Left ventricle myocardium superior (tissue), 1 donor: Measurements from ENCODE around the gene FCGR3B. TPM values are rescaled to one million over a fixed set of nuclear protein-coding genes. Genes with fewer than 3 reads are reported as not detected.
"Not testable (repeated sequence)": the region's sequence is repeated elsewhere in the genome, so short reads cannot be mapped to it uniquely, and the experiment has no call there.

Experiments used
- ATAC-seq: fragments of 200-7000 bp; cut with Tn5 transposase; one replicate; pipeline ENCODE4 v1.9.1; 2020; ENCODE audit warnings: mild to moderate bottlenecking, moderate library complexity
- DNase-seq: peaks from one replicate; pipeline ENCODE4 v3.0.0-alpha.2; 2020
- intact Hi-C: fragments of 100-400 bp; cut with micrococcal nuclease; formaldehyde crosslinking; loops from one replicate; pipeline ENCODE4 v1.11.0; 2022
- total RNA-seq: library from RNA; stranded (reverse); fragmentation: NEBNext Ultra II Directional; extraction: Animal tissue kit (Norgen Biotek cat#: 25700); gene quantifications from one replicate; pipeline ENCODE4 v1.2.1, GENCODE V29; 2021
- donor health status: DM: no; HTN: yes; CAD: no; lungs with severe emphysema.

The FCGR3B gene
- total RNA-seq, 1 donor from 2014 or later = 3.3 TPM

DNA sequence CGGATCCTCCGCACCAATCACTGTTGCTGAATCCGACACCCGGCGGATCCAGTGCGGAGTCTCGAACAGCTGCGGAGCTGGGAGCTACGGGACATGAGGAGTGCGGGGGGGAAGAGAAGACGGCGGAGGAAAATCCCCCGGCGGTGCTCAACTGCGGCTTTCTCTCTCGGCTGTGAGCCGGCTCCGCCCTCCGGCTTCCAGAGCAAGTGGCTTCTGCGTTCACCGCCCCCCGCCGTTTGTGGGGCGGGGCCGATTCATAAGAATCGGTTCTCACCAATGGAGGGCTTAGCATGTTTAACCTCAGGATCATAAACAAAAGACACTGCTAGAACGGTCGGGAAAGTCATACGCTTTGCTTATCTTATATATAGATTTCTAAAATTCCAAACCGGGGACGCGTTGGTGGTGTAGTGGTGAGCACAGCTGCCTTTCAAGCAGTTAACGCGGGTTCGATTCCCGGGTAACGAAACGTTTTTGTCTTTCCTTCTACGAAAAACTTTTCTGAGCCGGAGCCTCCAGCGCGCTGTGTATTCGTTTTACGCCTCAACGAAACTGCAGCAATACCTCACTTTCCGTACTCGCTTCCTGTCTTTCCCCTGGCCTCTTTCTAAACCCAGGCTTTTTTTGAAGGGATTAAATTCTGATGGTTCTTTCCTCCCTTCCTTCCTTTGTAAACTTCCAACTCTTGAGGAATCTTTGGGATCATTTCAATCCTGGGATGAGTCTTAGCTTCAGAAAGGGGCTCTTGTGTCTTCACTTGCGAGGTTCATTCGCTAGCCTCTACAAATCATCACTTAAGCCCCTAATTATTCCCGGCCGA, 18.4 kb downstream of the FCGR3B start:
- ATAC-seq (peak; percentile 97), DNase-seq (peak; percentile 95)
- intact Hi-C loops = not testable (repeated sequence)

DNA sequence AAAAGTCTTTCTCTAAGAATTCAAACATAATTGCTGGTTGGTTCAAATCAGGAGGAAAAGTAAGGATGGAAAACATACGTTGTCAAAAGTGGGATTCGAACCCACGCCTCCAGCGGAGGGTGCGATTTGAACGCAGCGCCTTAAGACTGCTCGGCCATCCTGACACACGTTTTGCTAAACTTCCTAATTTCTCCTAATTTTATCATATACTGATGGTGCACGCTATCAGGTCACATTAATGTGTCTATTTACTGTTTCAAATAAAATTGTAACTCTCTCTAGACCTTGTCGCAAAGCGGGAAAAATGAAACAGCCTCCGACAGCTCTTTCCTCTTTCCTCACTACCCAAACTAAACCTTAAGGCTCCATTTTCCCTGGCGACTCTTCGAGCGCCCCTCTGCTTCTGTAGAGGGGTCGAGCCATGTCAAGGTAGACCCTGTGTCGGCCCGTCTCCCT, 19.1 kb downstream of the FCGR3B start:
- DNase-seq, intact Hi-C loops, ATAC-seq: not testable (repeated sequence)

DNA sequence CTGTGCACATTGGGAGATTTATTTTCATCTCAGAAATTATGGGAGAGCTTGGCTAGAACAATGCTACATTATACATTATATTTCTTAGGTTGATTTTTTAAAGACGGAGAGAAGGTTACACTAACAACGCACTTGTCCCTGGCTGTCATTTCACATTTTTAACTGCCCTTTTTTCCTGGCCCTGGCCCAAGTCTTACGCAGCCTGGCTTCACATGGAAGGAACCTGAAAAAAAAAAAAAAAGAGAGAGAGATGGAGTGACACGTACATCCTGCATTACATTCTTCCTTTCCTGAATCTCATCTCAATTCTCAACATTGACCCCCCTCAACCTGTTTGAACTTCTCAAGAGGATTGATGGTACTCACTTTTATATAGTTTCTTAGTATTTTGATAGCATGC, 20.8 kb downstream of the FCGR3B start:
- intact Hi-C loops, ATAC-seq, DNase-seq: not testable (repeated sequence)

DNA sequence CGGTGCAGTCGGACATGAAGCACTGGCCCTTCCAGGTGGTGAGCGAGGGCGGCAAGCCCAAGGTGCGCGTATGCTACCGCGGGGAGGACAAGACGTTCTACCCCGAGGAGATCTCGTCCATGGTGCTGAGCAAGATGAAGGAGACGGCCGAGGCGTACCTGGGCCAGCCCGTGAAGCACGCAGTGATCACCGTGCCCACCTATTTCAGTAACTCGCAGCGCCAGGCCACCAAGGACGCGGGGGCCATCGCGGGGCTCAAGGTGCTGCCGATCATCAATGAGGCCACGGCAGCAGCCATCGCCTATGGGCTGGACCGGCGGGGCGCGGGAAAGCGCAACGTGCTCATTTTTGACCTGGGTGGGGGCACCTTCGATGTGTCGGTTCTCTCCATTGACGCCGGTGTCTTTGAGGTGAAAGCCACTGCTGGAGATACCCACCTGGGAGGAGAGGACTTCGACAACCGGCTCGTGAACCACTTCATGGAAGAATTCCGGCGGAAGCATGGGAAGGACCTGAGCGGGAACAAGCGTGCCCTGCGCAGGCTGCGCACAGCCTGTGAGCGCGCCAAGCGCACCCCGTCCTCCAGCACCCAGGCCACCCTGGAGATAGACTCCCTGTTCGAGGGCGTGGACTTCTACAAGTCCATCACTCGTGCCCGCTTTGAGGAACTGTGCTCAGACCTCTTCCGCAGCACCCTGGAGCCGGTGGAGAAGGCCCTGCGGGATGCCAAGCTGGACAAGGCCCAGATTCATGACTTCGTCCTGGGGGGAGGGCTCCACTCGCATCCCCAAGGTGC, 24.2 kb downstream of the FCGR3B start:
- intact Hi-C loops, DNase-seq, ATAC-seq: not testable (repeated sequence)

DNA sequence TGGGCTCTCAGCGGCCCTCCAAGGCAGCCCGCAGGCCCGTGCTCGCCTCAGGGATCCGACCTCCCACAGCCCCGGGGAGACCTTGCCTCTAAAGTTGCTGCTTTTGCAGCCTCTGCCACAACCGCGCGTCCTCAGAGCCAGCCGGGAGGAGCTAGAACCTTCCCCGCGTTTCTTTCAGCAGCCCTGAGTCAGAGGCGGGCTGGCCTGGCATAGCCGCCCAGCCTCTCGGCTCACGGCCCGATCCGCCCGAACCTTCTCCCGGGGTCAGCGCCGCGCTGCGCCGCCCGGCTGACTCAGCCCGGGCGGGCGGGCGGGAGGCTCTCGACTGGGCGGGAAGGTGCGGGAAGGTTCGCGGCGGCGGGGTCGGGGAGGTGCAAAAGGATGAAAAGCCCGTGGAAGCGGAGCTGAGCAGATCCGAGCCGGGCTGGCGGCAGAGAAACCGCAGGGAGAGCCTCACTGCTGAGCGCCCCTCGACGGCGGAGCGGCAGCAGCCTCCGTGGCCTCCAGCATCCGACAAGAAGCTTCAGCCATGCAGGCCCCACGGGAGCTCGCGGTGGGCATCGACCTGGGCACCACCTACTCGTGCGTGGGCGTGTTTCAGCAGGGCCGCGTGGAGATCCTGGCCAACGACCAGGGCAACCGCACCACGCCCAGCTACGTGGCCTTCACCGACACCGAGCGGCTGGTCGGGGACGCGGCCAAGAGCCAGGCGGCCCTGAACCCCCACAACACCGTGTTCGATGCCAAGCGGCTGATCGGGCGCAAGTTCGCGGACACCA, 25.0 kb downstream of the FCGR3B start:
- peak; percentile 83 for ATAC-seq
- intact Hi-C loops = not testable (repeated sequence)
- DNase-seq = peak; percentile 56

DNA sequence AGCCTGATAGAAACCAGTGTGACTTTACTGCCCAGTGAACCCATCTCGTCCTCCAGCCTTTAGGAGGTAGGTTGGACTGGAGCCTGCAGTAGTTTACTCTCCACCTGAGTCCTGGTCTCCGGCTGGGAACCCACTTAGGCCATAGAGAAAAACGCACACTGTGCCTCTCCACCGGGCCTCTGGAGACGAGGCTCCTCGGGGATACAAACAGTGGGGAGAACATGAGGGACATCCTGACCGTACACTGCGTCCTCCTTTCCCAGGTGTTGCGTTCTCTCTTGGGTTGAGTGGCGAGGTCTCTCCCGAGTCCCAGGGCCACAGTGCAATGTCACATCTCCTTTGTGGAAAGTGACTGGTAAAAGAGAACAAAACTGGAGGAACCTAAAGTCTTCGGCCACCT, 26.0 kb downstream of the FCGR3B start:
- intact Hi-C loops, ATAC-seq, DNase-seq: not testable (repeated sequence)

DNA sequence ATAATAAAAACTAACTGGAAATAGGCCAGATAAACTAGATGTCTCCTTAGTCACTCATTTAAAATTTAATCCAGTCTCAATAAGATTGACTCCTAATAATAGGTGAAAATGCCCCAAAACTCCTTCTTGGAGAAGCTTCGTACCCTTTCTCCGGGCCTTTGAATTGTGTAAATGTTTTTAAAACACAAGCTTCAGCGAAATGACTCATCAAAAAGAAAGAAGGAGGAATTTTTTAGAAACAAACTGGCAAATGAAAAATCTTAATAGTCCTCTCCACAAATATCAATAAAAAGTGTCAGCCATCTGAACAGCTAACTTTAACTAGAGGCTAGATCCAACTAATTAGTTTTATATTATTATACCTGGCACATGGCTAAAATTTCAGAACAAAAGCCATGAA, 33.9 kb downstream of the FCGR3B start:
- DNase-seq, intact Hi-C loops, ATAC-seq: not testable (repeated sequence)

DNA sequence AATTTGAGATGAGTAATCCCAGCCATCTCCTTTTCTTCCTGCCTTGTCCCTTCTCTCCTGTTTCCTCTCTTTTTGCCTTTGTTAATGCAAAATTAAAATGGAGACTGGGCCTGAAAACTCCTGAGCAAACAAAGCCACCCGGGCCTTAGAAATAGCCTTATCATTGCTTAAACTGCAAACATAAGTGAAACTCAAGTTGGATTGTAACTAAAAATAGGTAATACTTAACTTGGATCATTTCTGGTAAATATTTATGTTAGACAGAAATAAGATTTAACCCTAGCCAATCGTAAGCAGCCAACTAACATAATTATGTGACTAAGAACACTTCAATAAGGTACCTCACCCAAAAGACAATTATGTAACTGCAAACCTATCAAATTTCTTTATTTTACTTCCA, 35.4 kb downstream of the FCGR3B start:
- ATAC-seq, DNase-seq, intact Hi-C loops: not testable (repeated sequence)

DNA sequence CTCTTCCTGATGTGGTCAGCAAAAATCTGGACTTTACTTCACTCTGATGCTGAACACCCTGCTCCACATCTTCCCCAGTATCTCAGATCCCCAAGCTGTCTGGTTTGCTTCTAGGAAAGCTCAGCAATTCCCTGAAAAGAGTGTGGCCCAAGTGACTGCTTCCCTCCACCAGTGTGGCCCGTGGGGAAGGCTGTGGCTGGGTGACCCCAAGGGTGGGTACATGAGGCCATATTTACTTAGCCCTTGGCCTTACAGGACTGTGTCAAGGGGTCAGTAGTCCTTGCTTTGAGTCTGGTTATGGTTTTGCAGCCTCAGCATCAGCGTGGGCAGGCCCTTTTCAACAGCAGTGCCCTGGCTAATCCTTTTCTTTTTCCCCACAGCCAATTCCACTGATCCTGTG, 35.8 kb downstream of the FCGR3B start:
- intact Hi-C loops, DNase-seq: not testable (repeated sequence)
- ATAC-seq = peak; percentile 24

DNA sequence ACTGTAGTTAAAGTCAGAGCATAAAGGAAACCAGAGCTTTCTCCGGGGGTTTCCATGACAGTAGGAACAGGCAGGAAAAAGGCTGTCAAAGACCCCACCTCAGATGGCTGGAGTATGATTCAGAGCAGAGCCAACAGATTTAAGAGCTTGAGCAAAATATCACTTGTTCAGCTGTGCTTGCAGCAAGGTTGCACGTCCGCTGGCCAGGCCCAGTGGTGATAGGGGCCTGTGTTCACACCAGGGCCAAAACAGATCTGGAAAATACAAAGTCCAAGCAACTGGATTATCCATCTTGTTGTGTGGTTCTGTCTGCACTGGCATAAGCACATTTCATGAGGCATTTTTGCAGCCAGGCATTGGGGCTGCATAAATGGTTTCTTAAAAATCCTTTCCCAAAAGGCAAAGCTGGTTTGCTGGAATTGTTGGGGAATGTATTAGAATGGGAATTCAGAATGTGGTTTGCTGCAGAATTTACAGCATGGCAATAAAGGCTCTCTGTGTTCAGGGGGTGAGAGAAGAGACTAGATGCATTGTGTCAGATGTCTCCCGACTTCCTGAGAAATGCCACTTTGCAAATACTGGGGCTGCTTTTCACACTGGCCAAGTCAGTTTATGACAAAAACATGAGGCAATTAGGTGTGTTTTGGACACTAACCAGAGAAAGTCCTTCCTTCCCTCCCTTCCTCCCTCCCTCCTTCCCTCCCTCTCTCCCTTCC, 36.5 kb downstream of the FCGR3B start:
- peak; percentile 25 for ATAC-seq
- DNase-seq, intact Hi-C loops: not testable (repeated sequence)

DNA sequence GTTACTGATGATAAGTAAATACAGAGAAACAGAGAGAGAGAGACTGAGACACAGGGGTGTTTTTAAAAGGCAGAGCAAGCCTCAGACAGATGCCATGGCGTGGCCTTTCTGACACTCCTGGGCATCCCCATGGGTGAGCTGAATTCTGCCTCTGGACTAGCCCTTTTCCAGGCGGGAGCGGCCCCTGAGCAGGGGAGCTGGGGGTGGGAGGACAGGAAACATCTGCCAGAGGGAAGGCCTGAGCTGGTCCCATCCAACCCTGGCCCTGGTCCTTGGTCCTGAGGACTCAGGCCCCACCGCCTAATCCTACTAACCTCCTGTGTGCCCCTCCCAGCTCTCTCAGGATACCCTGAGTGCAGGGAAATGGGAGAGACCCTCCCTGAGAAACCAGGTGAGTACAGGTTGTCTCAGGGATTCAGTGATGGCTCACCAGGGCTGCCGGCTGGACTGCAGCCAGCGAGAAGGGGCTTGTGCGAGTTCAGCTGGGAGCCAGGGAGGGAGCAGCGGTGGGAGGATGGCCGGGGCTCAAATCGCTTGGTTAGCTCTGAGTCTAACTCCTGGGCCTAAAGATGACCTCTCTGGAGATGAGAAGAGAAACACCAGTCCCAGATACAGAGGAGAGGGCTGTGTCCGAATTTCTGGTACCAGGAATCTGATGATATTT, 37.8 kb downstream of the FCGR3B start:
- intact Hi-C loops, ATAC-seq: not testable (repeated sequence)

DNA sequence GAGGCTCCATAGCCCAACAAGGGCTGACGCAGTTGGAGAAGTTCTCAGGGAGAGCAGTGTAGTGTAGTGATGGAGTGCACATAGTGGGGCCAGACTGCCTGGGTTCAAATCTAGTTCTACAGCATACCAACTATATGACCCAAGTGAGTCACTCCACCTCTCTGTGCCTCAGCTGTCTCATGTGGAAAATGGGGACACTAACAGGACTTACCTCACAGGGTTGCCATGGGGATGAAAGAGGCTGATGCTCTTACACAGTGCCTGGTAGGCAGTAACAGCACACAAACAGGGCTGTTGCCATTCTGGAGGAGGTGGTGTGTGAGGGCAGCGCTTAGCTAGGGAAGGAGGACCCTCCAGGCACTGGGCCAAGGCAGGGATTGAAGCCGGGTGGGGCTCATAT, 38.4 kb downstream of the FCGR3B start:
- DNase-seq, intact Hi-C loops, ATAC-seq: not testable (repeated sequence)

More for the DNA sequence above, 37.8 kb downstream of the FCGR3B start:
- not testable (repeated sequence) for DNase-seq

DNA sequence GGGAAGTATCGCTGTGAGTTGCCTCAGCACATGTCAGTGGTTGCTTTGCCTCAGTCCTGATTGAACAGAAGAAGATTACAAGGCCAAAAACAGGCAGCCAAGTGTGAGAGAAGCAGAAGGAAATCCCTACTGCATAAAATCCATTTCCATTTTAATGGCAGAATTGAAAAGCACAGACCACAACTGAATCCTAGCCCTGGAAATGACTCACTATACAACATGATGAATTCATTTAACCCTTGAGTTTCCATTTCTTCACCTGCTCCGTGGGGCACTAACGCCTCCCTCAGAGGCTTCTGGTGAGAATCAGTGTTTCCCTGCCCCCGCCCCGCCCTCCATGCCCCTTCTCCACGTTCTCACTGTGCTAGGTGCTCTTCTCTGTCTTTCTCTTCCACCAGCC, 41.1 kb downstream of the FCGR3B start:
- ATAC-seq, intact Hi-C loops, DNase-seq: not testable (repeated sequence)

DNA sequence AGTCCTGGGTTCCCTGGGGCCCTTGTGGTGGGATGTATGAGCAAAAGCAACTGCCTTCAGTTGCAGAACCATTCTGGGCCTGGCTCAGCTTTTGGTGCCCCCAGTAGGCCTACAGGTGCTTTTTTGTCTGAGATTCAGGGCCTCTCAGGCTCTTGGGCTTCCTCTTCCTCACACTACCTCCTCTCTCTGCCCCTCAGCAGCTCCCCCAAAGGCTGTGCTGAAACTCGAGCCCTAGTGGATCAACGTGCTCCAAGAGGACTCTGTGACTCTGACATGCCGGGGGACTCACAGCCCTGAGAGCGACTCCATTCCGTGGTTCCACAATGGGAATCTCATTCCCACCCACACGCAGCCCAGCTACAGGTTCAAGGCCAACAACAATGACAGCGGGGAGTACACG, 41.6 kb downstream of the FCGR3B start:
- DNase-seq, ATAC-seq, intact Hi-C loops: not testable (repeated sequence)

DNA sequence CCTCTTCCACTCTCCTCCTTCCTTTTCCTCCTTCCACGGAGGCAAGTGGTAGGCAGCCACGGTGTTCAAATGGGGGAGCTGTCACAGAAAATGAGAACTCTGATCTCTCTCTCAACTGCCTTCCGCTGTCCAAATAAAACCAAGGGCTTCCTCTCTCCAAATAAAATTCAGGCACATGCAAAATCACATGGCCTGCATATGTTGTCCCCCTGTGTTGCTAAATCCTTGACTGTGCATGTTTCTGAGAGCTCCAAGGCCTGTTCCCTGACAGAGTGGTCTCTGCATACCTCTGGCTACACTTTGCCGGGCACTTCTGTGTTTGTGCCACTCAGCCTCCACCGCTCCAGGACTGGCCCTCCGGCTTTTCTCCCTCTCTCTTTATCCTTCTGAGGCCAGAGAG, 42.4 kb downstream of the FCGR3B start:
- not testable (repeated sequence) for ATAC-seq, DNase-seq

DNA sequence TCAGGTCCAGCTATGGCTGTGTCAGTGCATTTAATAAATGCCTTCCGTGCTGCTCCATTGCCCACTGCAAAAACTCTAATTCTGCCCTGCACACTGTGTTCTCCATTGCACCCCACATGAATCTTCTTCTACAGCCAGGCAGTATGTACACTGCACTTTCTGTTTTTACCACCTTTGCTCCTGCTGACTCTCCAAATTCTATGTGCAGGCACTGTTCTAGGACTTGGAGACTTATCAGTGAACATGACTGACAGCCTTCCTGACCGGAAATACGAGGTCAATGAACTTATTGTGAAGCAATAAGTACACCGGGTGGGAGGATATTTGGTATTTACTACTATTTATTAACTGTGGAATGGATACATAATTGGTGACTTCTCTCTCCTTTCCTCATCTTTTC, 48.1 kb downstream of the FCGR3B start:
- intact Hi-C loops, DNase-seq, ATAC-seq: not testable (repeated sequence)

More for the DNA sequence above, 42.4 kb downstream of the FCGR3B start:
- intact Hi-C loops = not testable (repeated sequence)

DNA sequence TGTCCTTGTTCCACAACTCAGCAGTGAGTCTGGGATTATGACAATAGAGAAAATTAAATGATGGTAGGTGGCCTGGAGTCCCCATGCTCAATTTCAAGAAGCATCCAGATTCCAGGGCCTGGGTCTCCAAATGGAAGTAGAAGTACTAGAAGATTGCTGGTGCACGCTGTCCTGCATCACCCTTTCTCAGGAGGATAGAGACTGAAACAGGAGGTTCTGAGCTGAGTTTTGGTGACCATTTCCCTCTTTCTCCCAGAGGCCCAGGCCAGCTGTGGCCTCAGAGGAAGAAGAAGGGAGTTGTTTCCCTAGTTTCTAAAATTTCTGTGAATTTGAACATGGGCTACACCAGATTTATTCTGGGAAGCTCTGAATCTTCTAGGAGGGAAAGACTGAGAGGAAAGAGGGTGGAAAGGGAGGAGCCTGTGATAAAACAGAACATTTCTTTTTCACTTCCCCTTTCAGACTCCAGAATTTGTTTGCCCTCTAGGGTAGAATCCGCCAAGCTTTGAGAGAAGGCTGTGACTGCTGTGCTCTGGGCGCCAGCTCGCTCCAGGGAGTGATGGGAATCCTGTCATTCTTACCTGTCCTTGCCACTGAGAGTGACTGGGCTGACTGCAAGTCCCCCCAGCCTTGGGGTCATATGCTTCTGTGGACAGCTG, 50.0 kb downstream of the FCGR3B start:
- DNase-seq, intact Hi-C loops: not testable (repeated sequence)
- peak; percentile 70 for ATAC-seq
